Measurements from ENCODE around the gene TMOD3.
"Not testable (repeated sequence)": the region's sequence is repeated elsewhere in the genome, so short reads cannot be mapped to it uniquely, and the experiment has no call there.

The TMOD3 gene

DNA sequence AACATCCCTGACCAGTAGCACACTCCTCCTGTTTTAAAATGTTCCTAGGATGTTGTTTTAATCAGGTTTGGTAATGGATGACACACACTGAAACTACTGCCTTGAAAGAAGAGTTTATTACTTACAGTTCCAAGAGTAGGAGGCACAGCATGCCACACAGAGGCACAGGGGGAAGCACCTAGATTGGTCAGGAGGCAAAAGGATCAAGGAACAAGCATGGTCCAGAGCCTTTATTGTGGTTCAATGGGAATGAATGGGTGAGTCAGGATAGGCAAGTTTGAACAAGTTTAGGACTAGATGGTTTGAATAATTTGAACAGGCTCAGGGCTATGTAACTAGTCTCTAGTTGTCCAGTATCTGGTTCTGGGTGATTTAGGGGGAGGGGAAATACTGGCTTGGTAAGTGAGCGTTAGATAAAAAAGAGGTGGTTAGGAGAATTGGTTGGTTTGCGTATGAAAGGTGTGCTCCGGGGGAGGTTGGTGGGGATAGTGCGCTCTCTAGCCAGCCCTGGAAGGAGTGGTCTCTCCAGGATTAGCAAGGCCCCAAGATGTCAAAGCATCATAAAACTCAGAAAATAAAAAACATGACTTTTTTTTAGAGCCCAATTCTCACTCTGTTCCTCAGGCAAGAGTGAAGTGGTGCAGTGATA lies 35.1 kb downstream of the TMOD3 start:
- DNase-seq (ENCODE audit: low read depth, low spot score), result no peak

GRCh38 chr15:51865317-51865716 lies 35.9 kb downstream of the TMOD3 start:
- no peak for DNase-seq (ENCODE audit: low read depth, low spot score)

DNA sequence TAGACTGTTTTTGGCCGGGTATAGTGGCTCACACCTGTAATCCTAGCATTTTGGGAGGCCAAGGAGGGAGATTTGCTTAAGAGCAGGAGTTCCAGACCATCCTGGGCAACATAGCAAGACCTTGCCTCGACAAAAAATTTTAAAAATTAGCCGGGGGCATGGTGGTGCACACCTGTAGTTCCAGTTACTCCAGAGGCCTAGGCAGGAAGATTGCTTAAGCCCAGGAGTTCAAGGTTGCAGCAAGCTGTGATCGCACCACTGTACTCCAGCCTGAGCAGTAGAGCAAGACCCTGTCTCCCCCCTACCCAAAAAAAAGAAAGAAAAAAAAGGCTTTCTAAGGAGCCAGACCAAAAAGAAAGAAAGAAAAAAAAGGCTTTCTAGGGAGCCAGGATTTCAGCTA lies 36.7 kb downstream of the TMOD3 start:
- no peak for DNase-seq (ENCODE audit: low read depth, low spot score)

DNA sequence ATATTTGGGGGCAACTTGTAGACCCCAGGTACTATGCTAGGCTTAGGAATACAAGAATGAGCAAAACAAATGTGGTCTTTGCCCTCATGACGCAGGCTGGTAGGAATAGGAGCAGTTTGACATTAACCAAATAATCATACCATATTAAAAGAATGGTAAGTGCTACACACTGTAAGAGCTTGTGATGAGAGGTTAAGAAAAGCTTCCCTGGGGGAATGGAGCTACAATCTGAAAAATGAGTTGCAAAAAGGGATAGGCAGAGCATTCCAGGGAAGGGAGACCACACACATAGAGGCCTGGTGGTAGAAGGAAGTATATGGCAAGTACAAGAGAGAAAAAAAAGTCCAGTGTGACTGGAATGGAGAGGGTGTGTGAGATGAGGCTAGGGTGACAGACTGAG lies 37.3 kb downstream of the TMOD3 start:
- no peak for DNase-seq (ENCODE audit: low read depth, low spot score)

DNA sequence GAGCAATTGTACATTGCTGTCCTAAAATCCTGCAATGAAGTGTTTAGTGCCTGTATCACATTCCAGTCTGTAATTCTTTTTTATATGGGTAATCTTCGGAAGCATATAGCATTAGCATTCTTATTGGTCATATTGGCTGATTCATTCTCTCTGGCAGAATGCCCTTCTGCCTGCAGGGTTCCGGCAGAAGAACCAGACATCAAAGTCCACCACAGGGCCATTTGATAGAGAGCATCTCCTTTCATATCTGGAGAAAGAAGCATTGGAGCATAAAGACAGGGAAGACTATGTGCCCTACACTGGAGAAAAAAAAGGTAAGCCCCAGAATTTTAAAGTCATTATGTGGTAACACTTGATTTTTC lies 39.6 kb downstream of the TMOD3 start:
- no peak for DNase-seq (ENCODE audit: low read depth, low spot score)

- DNase-seq (ENCODE audit: low read depth, low spot score), result no peak
Measured at GRCh38 chr15:51870774-51871173, 41.3 kb downstream of the TMOD3 start.

DNA sequence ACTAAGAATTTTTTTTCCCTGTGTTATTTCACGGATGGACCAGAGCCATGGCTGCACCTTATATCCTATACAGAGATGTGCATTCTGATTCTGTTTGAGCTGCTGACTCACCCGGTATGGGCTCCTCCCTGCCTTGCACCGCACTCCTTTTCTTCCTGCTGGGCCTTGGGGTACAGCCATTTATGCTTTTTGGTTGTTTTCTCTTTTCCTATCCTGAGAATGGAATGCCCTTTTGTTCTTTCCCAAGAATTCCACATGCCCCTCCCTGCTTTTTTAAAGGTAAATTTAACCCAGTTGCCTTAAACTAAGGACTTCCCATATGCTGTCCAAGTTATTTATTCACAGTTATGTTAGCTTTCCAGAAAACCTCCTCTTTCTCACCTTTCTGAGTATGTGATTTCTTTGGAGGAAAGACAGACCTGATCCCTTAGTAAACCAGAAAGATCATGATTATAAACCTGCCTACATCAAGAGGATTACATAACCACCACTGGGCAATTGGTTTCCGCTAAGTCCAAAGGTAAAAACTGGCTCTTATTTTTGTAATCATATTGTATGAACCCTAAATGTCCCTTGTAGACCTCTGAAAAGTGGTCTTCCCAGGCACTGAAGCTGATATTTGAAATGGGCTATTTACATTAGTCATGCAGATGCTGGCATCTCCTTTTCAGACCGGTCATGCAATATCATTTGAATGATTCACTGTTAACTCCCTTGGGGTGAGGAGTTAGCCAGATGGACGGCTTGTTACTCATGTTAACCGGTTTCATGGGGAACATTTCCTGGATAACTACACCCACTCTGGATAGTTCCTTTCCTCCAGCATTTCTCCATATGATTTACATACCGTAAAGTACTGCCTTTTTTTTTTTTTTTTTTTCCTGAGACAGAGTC lies 45.5 kb downstream of the TMOD3 start:
- DNase-seq (ENCODE audit: low read depth, low spot score), result no peak

DNA sequence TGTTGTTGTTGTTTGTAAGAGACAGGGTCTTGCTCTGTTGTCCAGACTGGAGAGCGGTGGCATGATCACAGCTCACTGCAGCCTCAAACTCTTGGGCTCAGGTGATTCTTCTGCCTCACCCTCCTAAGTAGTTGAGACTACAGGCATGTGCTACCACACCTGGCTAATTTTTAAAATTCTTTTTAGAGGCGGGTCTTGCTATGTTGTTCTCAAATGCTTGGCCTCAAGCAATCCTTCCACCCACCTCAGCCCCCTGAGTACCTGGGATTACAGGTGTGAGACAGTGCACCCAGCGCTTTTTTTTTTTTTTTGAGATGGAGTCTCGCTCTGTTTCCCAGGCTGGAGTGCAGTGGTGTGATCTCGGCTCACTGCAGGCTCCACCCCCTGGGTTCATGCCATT lies 46.7 kb downstream of the TMOD3 start:
- DNase-seq (ENCODE audit: low read depth, low spot score), result no peak

GRCh38 chr15:51878446-51879386 lies 49.3 kb downstream of the TMOD3 start:
- DNase-seq (ENCODE audit: low read depth, low spot score), result no peak

- DNase-seq (ENCODE audit: low read depth, low spot score), result no peak
Measured at GRCh38 chr15:51879555-51879954, 50.1 kb downstream of the TMOD3 start.

GRCh38 chr15:51883271-51883837 lies 53.9 kb downstream of the TMOD3 start:
- no peak for DNase-seq (ENCODE audit: low read depth, low spot score)

DNA sequence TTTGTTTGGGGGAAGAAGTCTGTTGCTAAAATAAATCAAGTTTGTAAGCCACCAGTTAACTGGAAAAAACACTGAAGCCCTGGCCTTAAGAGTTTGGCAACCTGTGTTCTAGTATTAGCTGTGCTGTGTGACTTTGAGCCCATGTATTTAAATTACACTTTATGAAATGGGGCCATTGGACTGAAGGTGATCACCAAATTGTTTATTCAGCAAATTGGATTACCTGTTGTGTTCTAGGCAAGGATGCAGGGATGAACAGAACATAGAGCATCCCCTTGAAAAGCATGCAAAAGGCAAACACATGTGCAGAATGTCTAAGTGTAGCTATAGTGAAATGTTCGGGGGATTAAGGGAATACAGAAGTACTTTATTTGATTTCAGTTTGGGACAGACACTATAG lies 54.6 kb downstream of the TMOD3 start:
- no peak for DNase-seq (ENCODE audit: low read depth, low spot score)

GRCh38 chr15:51884517-51885236 lies 55.2 kb downstream of the TMOD3 start:
- no peak for DNase-seq (ENCODE audit: low read depth, low spot score)

- DNase-seq (ENCODE audit: low read depth, low spot score), result not testable (repeated sequence)
Measured at GRCh38 chr15:51885758-51886157, 56.3 kb downstream of the TMOD3 start.

DNA sequence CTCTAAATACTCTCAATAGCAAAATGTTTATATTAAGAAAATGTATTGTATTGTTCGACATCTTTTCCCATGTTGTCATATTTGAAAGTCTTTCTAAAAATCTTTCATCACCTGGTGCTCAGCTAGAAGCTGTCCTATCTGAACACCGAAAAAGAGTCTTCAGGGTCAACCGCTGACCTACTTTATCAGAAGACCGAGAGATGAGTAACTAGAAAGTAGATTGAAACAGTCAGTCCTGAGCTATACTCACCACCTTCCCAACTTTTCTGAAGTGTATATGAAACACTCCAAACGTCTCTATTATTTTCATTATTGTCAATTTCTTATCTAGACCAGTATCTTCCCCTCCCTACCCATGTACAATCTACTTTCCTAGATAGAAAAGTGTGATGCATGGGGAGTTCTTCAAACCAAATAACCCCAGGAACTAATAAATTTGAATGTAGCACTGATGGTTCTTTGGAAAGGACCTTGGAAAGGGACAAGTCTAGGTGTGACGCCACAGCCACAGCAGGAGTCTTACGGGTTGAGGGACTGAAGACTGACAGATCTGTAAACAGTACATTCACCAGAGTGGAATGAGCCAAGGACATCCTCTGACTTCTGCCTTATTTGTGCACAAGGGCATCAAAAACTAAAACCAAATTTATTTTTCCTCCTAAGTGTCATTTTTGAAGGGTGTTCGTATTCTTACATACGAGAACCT lies 58.6 kb downstream of the TMOD3 start:
- no peak for DNase-seq (ENCODE audit: low read depth, low spot score)

DNA sequence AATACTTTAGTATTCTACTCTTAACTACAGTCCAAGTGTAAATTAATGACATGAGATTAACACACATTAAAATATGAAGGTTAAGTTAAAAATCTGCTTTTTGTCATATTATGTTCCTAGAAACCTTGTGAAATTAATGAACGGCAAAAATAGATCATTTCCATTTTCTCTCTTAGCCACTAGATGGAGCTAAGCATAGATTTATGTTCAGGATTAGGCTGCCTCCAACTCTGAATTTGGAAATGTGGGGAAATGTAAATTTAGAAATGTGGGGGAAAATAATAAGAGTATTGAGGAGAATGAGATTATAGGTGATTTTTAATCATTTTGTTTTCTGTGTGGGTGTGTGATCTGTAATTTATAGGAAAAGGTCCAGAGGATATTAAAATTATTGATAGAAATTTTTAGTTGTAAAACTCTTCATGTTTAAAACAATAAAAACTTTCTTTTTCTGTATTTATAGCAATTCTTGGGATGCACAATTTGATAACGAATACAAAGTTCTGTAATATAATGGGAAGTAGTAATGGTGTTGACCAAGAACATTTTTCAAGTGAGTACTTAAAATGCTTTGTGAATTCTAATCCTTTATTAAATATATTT lies 59.2 kb downstream of the TMOD3 start:
- no peak for DNase-seq (ENCODE audit: low read depth, low spot score)

DNA sequence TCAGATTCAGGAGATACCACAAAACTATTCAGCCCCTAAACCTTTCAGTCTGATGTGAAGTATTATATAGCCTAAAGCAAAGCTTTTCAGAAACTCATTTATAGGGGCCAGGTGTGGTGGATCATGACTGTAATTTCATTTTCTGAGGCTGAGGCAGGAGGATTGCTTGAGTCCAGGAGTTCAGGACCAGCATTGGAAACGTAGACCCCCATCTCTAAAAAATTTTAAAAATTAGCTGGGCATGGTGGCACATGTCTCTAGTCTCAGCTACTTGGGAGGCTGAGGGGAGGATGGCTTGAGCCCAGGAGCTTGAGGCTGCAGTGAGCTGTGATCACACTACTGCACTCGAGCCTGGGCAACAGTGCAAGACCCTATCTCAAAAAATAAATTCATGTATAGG lies 60.0 kb downstream of the TMOD3 start:
- DNase-seq (ENCODE audit: low read depth, low spot score), result no peak

DNA sequence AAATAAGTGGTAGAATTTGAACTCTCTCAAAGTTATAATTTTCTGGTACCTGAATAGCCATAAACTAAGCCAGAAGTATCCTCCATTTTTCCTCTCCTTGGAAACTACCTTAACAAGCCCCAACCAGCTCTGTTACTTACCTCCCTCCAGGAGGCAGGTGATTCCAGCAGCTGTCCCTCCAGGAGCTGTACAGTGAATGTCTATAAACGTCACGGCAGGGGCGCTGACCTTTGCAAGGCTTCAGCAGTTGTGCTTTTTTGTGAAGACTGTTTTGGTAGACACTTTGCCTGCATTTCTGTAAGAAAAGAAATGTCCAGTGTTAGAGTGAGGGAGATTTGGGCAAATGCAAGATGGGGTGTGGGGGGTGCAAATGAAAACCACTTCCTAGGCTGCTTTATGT lies 75.0 kb downstream of the TMOD3 start:
- DNase-seq (ENCODE audit: low read depth, low spot score), result no peak

DNA sequence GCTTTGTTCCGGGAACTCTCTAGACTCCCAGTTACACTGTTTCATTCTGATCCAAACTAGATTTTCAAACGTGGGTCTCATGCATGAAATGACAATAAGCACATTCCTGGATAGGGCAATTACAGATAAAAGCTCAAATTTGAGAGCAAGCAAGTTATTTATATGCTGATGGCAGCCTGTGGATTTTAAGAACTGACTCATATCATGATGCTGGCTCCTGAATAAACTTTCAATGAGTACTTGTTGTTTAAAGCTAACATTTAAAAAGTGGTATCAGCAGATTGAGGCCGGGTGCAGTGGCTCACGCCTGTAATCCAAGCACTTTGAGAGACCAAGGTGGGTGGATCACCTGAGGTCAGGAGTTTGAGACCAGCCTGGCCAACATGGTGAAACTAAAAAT lies 75.5 kb downstream of the TMOD3 start:
- no peak for DNase-seq (ENCODE audit: low read depth, low spot score)

Data from activated naive CD8-positive, alpha-beta T cell treated with anti-CD3 and anti-CD28 coated beads, Interleukin-2, amount 50 U/mL, for 16 hours (primary cell).